B cell (primary cell): Measurements from ENCODE around the gene SMIM35. TPM values are rescaled to one million over a fixed set of nuclear protein-coding genes. Genes with fewer than 3 reads are reported as not detected.

Experiments
- ATAC-seq: fragments of 200-7000 bp; cut with Tn5 transposase; one replicate; pipeline ENCODE4 v1.10.0; 2021; ENCODE audit warnings: low read depth, mild to moderate bottlenecking, moderate number of reproducible peaks, moderate library complexity
- CTCF ChIA-PET: fragments of 350-600 bp; sonication (Branson Sonifier 250); formaldehyde crosslinking; loops from one replicate; lab custom pipeline; 2021; ENCODE audit warnings: antibody characterized with exemption, inconsistent platforms; lab: Charles Lee
- POLR2A ChIA-PET: fragments of 350-600 bp; sonication (Branson Sonifier 250); formaldehyde crosslinking; loops from one replicate; lab custom pipeline; 2021; ENCODE audit warnings: antibody characterized with exemption; lab: Charles Lee
- DNase-seq: peaks from one replicate; pipeline ENCODE4 v3.0.0; 2013
- H2AFZ ChIP-seq: 2 replicates; pipeline ENCODE4 v1.6.1; 2012; ENCODE audit warnings: mild to moderate bottlenecking, low read depth, low read length; ENCODE audit not compliant: insufficient read depth, poor library complexity, severe bottlenecking
- H3K27ac ChIP-seq, 2 donors: 1 replicate in 1 of 2; 2 replicates in 1 of 2; pipeline ENCODE4 v1.5.1; 2012 to 2013; ENCODE audit warnings: low read length in 2 of 2, mild to moderate bottlenecking in 2 of 2, moderate library complexity in 1 of 2
- H3K27me3 ChIP-seq, 4 experiments: fragments of 200-600 bp in 1 of 4; sonication (generic) in 1 of 4; replicated peaks in 1 of 4; 1 replicate in 2 of 4; 2 replicates in 2 of 4; pipeline versions ENCODE4 v1.6.1 to v1.7.0; 2013 to 2016; ENCODE audit warnings: low read length in 3 of 4, mild to moderate bottlenecking in 2 of 4, mixed read lengths in 1 of 4, moderate library complexity in 1 of 4; ENCODE audit not compliant: insufficient read depth in 4 of 4, control insufficient read depth in 3 of 4; ENCODE audit errors: control extremely low read depth in 1 of 4
- H3K36me3 ChIP-seq, 2 experiments: replicated peaks in 1 of 2; 1 replicate in 1 of 2; 2 replicates in 1 of 2; pipeline versions ENCODE4 v1.6.1 to v1.7.1; 2013; ENCODE audit warnings: low read length in 1 of 2; ENCODE audit not compliant: insufficient read depth in 2 of 2, control insufficient read depth in 1 of 2; ENCODE audit errors: control extremely low read depth in 1 of 2, extremely low read depth in 1 of 2
- H3K4me1 ChIP-seq, 2 donors: fragments of 200-600 bp in 1 of 2; sonication (generic) in 1 of 2; 1 replicate in 1 of 2; 2 replicates in 1 of 2; pipeline versions ENCODE4 v1.5.1 to v1.6.1; 2013 to 2017; ENCODE audit warnings: low read length in 2 of 2; ENCODE audit not compliant: control insufficient read depth in 2 of 2, insufficient read depth in 2 of 2
- H3K4me2 ChIP-seq: replicated peaks from 2 replicates; pipeline ENCODE3; 2012; ENCODE audit warnings: mild to moderate bottlenecking, low read depth, low read length; ENCODE audit not compliant: poor library complexity, severe bottlenecking
- H3K4me3 ChIP-seq, 5 experiments: fragments of 200-600 bp in 1 of 5; sonication (generic) in 1 of 5; 1 replicate in 3 of 5; 2 replicates in 2 of 5; pipeline versions ENCODE4 v1.5.1 to v1.7.0; 2011 to 2016; ENCODE audit warnings: low read length in 4 of 5, mild to moderate bottlenecking in 4 of 5, low read depth in 2 of 5, control low read depth in 1 of 5, moderate library complexity in 1 of 5; ENCODE audit not compliant: insufficient read depth in 1 of 5; ENCODE audit errors: control extremely low read depth in 1 of 5, extremely low read depth in 1 of 5
- H3K79me2 ChIP-seq: fragments of 200-600 bp; sonication (generic); one replicate; pipeline ENCODE4 v1.6.0; 2016; ENCODE audit warnings: low read length; ENCODE audit not compliant: control insufficient read depth, insufficient read depth
- H3K9ac ChIP-seq: fragments of 200-600 bp; sonication (generic); 2 replicates; pipeline ENCODE4 v1.6.1; 2017; ENCODE audit warnings: mild to moderate bottlenecking, low read length, moderate library complexity
- H3K9me3 ChIP-seq, 3 donors: one replicate each; pipeline versions ENCODE4 v1.6.1 to v1.7.1; 2013; ENCODE audit warnings: low read length in 2 of 3; ENCODE audit not compliant: control insufficient read depth in 2 of 3, insufficient read depth in 1 of 3; ENCODE audit errors: control extremely low read depth in 1 of 3
- H4K20me1 ChIP-seq: 2 replicates; pipeline ENCODE4 v1.6.0; 2012; ENCODE audit warnings: mild to moderate bottlenecking, low read length; ENCODE audit not compliant: insufficient read depth, control insufficient read depth, poor library complexity, severe bottlenecking
- H3K27ac Mint-ChIP-seq: one replicate; pipeline ENCODE4 v1.8.0; 2021; ENCODE audit warnings: mixed read lengths
- H3K27me3 Mint-ChIP-seq: one replicate; pipeline ENCODE4 v1.8.0; 2021; ENCODE audit warnings: mixed read lengths
- H3K4me1 Mint-ChIP-seq: one replicate; pipeline ENCODE4 v1.8.0; 2021; ENCODE audit warnings: mixed read lengths
- H3K4me3 Mint-ChIP-seq: one replicate; pipeline ENCODE4 v1.8.0; 2021; ENCODE audit warnings: mixed read lengths
- H3K9me3 Mint-ChIP-seq: one replicate; pipeline ENCODE4 v1.8.0; 2022; ENCODE audit warnings: mixed read lengths; ENCODE audit not compliant: insufficient read depth
- EZH2 ChIP-seq: IDR thresholded peaks from 2 replicates; pipeline ENCODE4 v1.6.1; 2012; ENCODE audit warnings: borderline replicate concordance, low read depth, mild to moderate bottlenecking, moderate library complexity, low read length; ENCODE audit not compliant: insufficient read depth, poor library complexity, severe bottlenecking
- WGBS: methylation state at CpG from one replicate; pipeline ENCODE4 v1.1.5; 2013; ENCODE audit warnings: missing lambda C conversion rate; ENCODE audit not compliant: insufficient coverage; 5-methylcytosine and 5-hydroxymethylcytosine counted together
- intact Hi-C: fragments of 100-400 bp; cut with micrococcal nuclease; formaldehyde crosslinking; loops from one replicate; pipeline ENCODE4 v1.10.0; 2022
- polyA plus RNA-seq: library from polyadenylated mRNA; depleted of rRNA; stranded (reverse); fragments of >200 nt; gene quantifications from 2 replicates; pipeline ENCODE4 v1.2.3, GENCODE V29; 2012
- total RNA-seq, 2 donors: library from RNA; stranded (reverse); fragments of 120-200 nt in 1 of 2; gene quantifications; 1 replicate in 1 of 2; 2 replicates in 1 of 2; pipeline versions ENCODE4 v1.2.3 to v1.2.4, GENCODE V29; 2013 to 2022
- TF ChIP-seq, protein P1 (sequence below): fragments of 200-600 bp; IDR thresholded peaks from one replicate; pipeline ENCODE4 v1.8.0; 2022; ENCODE audit warnings: antibody characterized with exemption, mild to moderate bottlenecking

Gene SMIM35
- total and polyA plus RNA-seq, 2 donors (not counting 1 experiment from before 2014, with no cell fraction given) = 1.3 to 4.5 TPM

GRCh38 chr11:117999354-117999993 lies 87.3 kb downstream of the SMIM35 start:
- 89% methylated on average over 3 of the region's 3 CpGs for WGBS
- no peak overlapping the region for H2AFZ ChIP-seq

More at GRCh38 chr11:117999354-117999993, 87.3 kb downstream of the SMIM35 start:
- H3K27ac Mint-ChIP-seq = peak overlapping the region; percentile 78
- peaks cover 63% of the 10 kb centered on the region for H3K4me1 Mint-ChIP-seq
- H4K20me1 ChIP-seq = no peaks in the 10 kb centered on the region
- ATAC-seq = no peak
- CTCF ChIA-PET = interaction anchor here (1.3 to 12.1 kb wide), 6 partner anchors 12 to 156 kb away, joined by 5 to 134 read pairs (median 24); partner anchors contain the start of gene IL10RA
- no peak overlapping the region for H3K9ac ChIP-seq
- no peak overlapping the region for H3K4me3 ChIP-seq
- POLR2A ChIA-PET = interaction anchor here (1.0 to 21.8 kb wide), 7 partner anchors 5 to 54 kb away, joined by 3 to 346 read pairs (median 12); partner anchors contain the start of gene IL10RA
- no peak for DNase-seq
- no peak for TF ChIP-seq EZH2
- TF ChIP-seq, protein P1, sequence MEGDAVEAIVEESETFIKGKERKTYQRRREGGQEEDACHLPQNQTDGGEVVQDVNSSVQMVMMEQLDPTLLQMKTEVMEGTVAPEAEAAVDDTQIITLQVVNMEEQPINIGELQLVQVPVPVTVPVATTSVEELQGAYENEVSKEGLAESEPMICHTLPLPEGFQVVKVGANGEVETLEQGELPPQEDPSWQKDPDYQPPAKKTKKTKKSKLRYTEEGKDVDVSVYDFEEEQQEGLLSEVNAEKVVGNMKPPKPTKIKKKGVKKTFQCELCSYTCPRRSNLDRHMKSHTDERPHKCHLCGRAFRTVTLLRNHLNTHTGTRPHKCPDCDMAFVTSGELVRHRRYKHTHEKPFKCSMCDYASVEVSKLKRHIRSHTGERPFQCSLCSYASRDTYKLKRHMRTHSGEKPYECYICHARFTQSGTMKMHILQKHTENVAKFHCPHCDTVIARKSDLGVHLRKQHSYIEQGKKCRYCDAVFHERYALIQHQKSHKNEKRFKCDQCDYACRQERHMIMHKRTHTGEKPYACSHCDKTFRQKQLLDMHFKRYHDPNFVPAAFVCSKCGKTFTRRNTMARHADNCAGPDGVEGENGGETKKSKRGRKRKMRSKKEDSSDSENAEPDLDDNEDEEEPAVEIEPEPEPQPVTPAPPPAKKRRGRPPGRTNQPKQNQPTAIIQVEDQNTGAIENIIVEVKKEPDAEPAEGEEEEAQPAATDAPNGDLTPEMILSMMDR = no peak
- peaks cover 2% of the 10 kb centered on the region for H3K9me3 Mint-ChIP-seq
- no peaks in the 10 kb centered on the region for H3K27me3 ChIP-seq
- peaks cover 10% of the 10 kb centered on the region for H3K79me2 ChIP-seq
- H3K4me1 ChIP-seq = peaks cover 34 to 43% of the 10 kb centered on the region in 2 donors
- peaks cover 6 to 67% of the 10 kb centered on the region in 2 experiments for H3K36me3 ChIP-seq
- no peak overlapping the region for H3K4me3 Mint-ChIP-seq
- intact Hi-C loops = no loop called here
- H3K27me3 Mint-ChIP-seq = no peaks in the 10 kb centered on the region
- peak overlapping the region in 1 of 2 donors; percentile 52 for H3K27ac ChIP-seq
- no peak overlapping the region for H3K4me2 ChIP-seq
- H3K9me3 ChIP-seq = peaks cover 0 to 4% (median 4%) of the 10 kb centered on the region in 3 donors
